GM10847 (cell line): Measurements from ENCODE around the gene NSDHL.

Experiments used
- POLR2A ChIP-seq: IDR thresholded peaks from 2 replicates; pipeline ENCODE4 v1.6.1; 2011; ENCODE audit not compliant: insufficient read length; ENCODE audit errors: extremely low read depth

The NSDHL gene

DNA sequence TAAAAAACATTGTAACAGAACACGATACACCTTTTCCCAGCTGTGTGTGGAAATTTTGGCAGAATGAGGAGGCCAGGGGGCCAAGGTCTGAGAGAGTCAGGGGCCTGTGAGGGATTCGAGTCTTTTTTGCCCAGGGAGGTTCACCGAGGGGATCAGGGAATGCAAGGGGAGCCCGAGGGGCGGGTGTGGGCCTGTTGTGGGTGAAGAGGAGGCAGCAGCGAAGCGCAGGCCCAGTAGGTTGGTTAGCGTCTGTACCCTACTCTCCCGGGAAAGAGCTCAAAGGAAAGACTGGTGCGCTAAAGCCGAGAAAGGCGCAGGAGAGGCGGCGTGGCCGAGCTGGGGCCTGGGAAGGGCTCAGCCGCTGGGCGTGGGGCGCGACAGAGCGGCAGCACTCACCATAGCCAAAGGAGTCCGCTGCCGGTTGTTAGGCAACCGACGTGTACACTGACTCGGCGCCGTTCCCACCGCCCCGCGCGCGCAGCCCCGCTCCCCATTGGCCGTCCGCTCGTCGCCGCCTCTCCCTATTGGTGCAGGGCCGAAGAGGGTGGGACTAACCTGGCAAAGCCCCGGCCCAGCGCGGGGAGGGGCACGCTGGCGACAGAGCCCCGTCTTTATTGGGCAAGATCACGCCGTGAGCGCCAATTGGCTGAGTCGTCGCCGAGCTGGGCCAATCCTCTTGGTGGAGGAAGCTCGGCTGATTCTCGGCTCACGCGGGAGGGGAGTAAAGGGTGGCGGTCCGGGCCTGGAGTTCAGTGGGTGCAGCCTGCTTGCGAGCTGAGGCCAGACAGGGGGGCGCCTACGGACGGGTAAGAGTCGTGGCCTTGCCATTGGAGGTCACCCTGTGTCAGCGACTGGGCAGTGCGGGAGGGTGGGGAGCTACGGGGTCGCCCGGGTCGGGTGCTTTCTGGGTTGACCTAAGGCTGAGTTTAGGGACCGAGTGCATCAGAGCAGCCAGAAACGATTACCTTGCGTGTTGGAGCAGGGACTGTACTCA lies at the start of gene NSDHL, which contains the start of gene CETN2:
Gene NSDHL (plus strand): TSS at position 752 of the 994 bp plus-strand sequence. CDS start 15,262 bp downstream, outside the sequence.
Gene CETN2 (minus strand): TSS at position 446 of the 994 bp plus-strand sequence. CDS start 47 bp downstream, at position 399.
- peak; percentile 46 for TF ChIP-seq POLR2A

DNA sequence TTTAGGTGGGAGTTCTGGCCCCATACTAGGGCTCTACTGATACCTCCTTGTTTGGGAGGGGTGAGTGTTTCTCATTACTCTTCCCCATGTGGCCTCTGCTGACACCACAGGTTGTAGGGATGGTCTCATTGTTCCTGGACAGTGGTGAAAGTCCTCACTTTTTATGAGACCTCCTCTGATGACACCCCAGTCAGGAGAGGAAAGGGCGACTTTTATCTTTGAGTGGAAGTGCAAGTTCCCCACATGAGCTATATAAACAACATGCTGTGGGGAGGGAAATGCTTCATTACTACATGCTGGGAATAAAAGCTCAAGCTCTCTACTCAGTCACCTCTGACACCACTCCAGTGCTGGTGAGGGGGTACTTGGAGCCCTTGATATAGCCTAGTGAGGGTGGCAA lies 31.9 kb upstream of the NSDHL start:
- TF ChIP-seq POLR2A: no peak

DNA sequence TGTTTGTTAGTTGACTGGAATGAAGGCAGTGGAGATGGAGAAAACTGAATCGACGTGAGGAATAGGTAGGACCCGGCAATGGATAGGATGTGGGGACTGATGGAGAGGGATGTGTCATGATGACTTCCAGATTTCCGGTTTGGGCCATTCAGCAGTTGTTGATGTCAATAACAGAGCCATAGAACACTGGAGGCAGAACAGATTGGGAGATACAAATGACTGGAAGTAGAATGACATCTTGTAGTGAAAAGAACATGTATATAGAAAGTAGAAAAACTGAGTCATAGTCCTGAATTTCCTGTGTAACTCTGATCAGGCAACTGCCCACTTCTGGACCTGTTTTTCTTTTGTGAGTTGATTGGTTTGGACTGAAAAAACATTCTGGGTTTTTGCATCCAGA lies 24.8 kb upstream of the NSDHL start:
- no peak for TF ChIP-seq POLR2A

DNA sequence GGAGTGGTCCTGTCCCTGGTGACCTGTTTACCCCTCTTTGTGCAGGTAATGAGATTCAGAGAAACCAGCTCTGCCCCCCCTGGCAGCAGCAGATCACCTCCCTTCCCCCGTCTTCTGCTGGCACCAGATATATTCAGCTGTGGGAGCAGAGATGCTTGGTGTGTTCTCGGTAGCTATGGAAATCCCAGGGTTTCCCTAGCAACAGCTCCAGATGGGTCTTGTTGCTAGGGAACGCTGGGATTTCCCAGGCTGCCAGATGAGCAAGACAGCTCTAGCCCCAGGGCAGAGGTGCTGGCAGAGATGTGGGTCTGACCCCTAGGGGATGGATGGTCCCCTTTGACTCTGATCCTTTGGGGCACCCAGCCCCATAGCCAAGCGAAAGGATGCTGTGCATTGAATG lies 20.5 kb upstream of the NSDHL start:
- no peak for TF ChIP-seq POLR2A

DNA sequence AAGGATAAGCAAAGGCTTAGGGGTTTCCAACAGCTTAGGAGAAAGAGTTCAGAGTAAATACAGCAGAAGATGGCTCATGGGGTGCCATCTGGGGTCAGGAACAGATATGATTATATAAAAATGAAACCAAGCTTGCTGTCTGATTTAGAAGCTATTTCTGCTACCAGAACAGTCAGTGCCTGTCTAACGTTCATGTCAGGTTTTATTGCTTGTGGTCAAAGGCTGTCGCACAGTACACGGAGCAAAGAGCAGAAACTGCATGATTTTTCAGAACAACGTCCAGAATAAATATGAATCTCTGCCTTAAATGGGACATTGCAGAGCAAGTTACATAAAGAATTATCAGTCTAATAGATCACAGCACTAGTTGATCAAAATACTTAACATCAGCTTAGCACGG lies 17.7 kb upstream of the NSDHL start:
- no peak for TF ChIP-seq POLR2A

DNA sequence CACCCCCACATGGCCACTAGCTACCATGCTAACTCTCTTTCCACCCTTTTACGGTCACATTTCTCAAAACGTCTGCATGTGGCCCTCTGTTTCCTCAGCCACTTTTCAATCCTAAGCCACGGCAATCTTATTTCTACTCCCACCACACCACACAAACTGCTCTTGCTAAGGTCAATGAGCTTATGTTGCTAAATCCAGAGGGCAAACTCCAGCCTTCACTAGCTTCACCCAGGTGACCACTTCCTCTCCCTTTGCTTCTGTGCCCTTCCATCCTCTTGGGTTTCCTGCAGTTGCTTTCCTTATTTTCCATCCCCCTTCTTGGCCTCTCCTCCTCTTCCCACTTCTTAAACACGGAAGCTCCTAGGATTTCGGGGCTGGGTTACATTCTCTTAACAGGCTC lies 16.8 kb upstream of the NSDHL start:
- TF ChIP-seq POLR2A: no peak

DNA sequence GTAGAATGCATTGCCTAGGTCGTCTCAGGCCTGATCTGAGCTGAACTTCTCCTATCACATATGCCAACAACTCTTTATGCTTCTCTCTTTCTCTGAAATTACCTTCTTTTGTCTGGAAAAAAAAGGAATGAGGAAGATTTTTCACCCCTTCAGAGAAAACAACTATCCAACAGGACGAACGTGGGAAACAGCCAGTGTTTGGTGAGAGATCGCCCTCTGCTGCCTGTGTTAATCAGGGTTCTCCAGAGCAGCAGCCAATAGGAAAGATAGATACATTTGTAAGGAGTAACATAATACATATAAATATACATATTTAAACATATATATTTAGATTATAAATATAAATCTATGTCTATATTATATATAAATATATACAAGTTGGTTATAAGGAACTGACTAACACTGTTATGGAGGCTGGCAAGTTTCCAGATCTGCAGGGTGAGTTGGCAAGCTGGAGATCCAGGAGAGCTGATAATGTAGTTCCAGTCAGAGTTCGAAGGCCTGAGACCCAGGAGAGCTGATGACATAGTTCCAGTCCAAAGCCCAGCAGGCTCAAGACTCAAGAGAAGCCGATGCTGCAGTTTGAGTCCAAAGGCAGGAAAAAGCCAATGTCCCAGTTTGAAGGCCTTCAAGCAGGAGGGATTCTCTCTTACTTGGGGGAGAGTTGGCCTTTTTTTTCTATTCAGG lies 13.6 kb upstream of the NSDHL start:
- no peak for TF ChIP-seq POLR2A

DNA sequence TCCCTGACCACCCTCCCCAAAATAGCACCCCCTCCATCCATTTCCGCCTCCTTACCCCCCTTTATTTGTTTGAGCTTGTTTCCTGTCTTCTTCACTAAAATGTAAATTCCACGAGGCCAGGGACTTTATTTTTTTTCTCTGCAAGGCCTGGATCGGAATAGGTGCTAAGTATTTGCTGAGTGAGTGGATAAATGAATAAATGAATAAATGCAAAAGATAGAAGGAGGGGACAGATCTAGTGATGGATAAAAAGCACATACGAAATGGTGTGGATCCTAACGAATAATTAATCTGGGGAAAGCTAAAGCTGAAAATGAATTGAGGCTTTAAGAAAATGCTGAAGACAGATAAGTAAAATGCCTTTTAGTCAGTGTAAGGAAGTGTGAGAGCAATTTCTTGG lies 12.5 kb upstream of the NSDHL start:
- TF ChIP-seq POLR2A: no peak

DNA sequence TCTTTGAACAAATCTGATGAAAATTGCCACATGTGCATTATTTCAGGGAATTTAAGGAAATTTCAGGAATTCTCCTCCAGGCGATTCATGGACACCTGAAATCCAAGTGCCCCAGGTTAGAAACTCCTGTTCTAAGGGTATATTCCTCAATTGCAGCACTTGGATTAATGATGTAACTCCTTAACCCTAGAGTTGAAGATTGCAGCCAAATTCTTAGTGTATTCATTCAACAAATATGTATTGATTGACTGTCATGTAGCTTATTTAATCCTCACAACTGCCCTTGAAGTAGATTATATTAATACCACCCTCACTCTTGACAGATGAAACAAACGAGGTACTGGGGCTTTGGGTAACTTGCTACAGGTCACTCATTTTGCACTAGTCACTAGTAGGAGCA lies 11.6 kb upstream of the NSDHL start:
- no peak for TF ChIP-seq POLR2A

DNA sequence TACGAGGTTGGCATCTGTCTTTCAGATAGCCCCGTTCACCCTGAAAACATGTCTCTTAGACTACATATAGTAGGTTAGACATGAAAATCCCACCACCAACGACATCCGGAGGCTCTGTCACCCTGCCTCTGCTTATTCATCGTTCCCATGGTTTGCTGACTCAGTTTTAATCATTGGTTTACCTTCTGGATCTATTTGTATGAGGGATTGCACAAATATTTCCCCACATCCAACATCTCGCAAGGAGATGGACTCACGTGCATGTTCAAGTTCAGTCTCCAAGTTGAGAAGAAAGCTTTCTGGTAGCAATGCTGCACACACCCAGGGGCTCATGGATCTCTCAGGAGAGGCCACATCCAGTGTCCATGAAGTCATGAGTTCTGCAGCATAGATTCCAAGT lies 11.1 kb upstream of the NSDHL start:
- TF ChIP-seq POLR2A: no peak

DNA sequence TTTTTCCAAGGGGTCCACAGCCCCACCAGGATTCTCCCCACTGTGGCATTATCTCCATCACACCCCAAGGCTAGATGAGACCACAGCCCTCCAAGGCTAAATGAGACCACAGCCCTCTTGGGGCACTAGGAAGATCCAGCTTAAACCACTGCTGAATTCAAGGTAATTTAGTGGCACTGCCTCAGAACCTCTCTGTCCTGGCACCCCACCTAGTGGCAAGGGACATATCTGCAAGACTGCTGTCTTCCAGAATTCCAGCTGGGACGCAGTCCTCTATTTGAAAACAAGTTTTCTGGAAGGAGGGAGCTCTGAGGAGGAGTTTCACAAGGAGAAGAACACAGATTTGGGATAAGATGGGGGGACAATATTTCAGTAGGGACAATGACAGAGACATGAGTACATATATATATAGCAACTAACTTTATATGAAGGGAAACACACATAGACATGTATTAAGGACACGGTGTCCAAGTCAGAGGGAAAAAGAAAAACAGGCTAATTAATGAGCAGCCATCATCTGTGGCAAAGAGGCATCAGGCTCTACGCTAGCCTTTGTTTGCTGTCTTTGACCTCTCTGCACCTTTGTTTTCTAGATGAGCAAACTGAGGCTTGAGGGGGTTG lies 9.6 kb upstream of the NSDHL start:
- TF ChIP-seq POLR2A: no peak

DNA sequence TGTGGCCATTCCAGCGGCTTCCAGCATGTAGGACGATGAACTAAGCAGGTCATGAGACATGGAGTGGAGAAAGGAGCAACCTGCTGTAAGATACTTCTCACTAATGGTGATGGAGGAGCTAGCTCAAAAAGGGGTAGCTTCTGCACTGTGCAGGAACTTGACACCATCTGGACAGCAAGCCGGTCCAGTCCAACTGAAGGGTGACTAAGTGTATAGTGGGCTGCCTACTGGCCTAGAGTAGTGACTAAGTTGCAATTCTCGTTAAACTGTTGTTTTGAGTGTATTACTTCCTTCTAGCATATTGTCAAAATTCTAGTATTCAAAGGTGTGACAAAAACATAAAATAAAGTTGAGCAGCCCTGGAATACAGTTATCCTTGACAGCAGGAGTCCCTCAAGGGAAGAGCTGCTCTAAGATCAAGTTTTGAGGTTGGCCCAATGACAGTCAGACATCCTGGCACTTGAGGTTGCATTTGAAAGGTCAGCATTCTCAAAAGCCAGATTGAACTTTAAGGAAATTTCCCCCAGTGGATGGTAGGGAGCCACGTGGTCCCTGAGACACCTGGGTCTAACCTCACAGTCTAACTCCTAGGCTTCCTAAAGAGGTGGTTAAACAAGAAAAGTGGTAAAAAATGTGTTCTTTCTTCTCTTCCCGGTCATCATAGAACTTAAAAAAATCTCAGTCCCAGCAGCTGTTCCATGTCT lies 8.3 kb upstream of the NSDHL start:
- no peak for TF ChIP-seq POLR2A

DNA sequence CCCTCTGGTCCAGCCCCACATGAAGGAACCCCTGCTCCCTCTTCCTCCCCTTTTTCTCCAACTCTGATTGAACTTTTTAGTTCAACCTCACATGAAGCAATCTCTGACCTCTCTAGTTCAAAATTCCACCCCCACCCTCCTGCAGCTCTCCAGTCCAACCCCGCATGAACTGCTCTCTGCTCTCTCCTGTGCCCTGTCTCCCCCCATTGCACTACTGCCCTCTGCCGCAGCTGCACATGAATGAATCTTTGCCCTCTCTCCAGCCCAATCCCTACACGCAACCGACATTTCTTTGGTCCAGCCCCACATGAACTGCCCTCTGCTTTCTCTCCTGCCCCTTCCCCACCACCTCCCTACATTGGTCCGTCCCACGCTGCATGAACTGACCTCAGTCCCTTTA lies 7.2 kb upstream of the NSDHL start:
- no peak for TF ChIP-seq POLR2A

DNA sequence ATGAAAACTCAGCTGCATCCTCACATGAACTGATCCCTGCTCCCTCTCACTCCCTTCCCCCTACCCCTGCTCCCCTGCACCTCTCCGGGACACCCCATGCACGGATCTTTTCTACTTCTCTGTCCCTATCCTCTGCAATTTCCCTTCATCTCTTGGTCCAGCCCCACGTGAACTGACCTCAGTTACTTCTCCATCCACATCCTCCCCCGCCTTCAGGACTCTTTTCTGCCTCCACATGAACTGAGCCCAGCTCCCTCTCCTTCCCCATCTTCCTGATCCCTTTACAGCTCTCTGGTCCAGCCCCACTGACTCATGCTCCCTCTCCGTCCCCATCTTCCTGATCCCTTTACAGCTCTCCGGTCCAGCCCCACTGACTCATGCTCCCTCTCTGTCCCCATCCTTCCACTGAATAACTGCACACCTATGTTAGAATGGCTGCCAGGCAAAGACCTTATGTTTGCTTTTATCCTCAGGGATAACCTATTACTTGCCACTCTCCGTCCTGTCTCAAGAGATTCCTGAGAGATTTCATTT lies 6.0 kb upstream of the NSDHL start:
- no peak for TF ChIP-seq POLR2A

DNA sequence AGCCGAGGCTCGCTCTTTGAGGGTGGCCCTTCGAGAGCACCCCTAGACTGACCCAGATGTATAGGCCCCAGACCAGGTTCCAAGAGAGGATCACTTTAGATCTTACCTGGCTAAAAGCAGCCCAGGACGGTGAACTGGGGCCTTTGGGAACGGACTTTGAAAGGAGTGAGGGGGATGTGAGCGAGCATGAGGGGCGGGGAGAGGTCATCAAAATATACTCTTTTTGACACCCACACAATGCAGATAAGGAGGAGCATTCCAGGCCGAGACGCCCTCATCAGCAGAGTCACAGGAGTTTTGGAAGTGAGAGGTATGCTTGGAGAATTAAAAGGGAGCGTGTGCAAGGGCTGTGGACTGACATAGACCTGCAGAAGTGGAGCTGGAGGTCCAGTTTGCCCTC lies 528 bp downstream of the NSDHL start:
- TF ChIP-seq POLR2A: no peak
